ENCODE measurements around the gene CAMSAP1.

GRCh38 chr9:135801070-135801469 lies 106.3 kb downstream of the CAMSAP1 start:
- TF ChIP-seq, protein P1, sequence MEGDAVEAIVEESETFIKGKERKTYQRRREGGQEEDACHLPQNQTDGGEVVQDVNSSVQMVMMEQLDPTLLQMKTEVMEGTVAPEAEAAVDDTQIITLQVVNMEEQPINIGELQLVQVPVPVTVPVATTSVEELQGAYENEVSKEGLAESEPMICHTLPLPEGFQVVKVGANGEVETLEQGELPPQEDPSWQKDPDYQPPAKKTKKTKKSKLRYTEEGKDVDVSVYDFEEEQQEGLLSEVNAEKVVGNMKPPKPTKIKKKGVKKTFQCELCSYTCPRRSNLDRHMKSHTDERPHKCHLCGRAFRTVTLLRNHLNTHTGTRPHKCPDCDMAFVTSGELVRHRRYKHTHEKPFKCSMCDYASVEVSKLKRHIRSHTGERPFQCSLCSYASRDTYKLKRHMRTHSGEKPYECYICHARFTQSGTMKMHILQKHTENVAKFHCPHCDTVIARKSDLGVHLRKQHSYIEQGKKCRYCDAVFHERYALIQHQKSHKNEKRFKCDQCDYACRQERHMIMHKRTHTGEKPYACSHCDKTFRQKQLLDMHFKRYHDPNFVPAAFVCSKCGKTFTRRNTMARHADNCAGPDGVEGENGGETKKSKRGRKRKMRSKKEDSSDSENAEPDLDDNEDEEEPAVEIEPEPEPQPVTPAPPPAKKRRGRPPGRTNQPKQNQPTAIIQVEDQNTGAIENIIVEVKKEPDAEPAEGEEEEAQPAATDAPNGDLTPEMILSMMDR (IDR thresholded peaks at IDR 0.05) = no peak
- no peak for TF ChIP-seq POLR2A (IDR thresholded peaks at IDR 0.05)

Data from esophagus squamous epithelium (tissue), 4 donors.